ENCODE results near the gene DNAJC12.
A peak's percentile ranks its signal among the peaks of the same experiment; 100 is the strongest.
"Not testable (repeated sequence)": the region's sequence is repeated elsewhere in the genome, so short reads cannot be mapped to it uniquely, and the experiment has no call there.

The DNAJC12 gene

DNA sequence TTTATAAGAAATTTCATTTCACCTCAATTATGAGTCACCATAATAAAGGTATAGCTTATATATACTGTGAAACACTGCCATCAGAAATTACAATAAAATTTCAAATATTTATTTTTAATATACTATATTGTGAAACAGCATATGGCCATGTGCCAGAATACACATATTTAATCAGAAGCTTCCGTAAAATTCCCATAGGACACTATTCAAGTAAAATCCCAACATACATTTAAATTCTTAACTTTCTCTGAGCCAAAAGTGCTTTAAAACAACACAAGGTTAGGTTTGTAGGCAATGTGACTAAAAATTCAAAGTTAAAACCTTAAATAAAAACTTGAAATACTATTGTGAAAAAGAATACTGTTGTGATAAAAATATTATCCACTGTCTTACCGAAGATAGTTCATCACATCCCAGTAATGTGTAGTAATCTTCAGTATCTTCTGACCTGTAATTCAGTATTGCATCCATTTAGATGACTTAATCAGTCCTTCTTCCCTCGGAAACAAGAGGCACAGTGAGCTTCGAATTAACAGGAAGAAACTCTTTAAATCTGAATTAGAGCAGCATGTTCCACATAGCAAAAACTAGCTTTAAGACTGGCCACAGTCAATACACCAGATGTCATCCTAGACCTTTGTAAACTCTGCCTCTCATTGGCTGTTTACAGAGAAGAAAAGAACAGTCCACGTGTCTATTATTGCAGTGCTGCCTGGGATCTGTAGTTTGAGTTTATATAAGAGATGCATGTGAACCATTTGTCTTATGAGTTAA, at the start of gene DNAJC12:
DNAJC12 (minus strand) TSS at position 648 of the 774 bp plus-strand sequence; CDS start at position 471, 177 bp downstream.
- DNase-seq (ENCODE audit: low spot score) = peak; percentile 27
- peak; percentile 69 for FAIRE-seq

DNA sequence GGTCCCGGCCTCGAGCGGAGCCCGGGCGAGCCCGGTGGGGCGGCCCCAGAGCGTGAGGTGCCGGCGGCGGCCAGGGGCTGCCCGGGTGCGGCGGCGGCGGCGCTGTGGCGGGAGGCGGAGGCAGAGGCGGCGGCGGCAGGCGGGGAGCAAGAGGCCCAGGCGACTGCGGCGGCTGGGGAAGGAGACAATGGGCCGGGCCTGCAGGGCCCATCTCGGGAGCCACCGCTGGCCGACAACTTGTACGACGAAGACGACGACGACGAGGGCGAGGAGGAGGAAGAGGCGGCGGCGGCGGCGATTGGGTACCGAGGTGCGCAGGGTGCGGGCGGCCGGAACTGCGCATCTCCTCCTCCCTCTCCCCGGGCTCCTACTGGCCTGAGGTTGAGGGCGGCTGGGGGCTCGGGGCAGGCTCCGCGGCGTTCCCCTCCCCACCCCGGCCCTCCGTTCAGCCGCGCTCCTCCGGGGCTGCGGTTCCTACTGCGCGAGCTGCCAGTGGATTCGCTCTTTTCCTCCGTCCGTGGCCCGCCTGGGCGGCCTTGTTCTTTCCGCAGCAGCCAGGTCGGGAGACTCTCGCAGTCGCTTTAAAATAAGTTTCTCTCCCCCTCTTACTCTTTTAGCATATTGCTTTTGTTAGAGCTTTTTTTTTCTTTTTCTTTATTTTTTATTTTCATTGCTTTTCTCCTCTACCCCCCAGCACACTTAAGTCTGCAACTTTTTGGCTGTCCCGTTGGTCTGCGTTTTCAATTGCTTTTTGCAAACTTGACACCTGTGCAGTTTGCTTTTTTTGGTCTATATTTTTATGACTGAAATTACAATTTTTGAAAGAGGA, 47.1 kb upstream of the DNAJC12 start:
- DNase-seq (ENCODE audit: low spot score) (peak; percentile 71), FAIRE-seq (no peak)

DNA sequence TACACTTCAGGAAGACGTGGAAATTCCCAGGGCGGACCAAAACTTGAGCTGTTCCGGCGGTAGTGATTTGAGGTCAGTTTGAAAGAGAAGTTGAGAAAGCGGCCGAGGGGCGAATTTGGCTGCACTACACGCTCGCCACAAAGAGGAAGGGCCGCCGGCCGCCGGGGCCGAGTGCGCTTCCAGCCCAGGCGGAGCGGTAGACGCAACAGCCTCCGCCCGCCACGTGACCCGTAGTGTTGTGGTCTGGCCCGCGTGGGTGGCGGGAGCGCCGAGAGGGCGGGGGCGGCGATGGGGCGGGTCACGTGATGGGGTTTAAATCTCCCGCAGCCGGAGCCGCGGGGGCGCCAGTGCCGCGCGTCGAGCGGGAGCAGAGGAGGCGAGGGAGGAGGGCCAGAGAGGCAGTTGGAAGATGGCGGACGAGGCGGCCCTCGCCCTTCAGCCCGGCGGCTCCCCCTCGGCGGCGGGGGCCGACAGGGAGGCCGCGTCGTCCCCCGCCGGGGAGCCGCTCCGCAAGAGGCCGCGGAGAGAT, 46.4 kb upstream of the DNAJC12 start, which contains the start of gene SIRT1:
SIRT1 (plus strand) TSS at position 344 of the 529 bp plus-strand sequence; CDS start at position 410, 66 bp downstream.
- DNase-seq (ENCODE audit: low spot score) (peak; percentile 85), FAIRE-seq (no peak)

GRCh38 chr10:67883710-67884312, 45.8 kb upstream of the DNAJC12 start:
- no peak for FAIRE-seq
- DNase-seq (ENCODE audit: low spot score) = no peak

GRCh38 chr10:67878133-67878532, 40.1 kb upstream of the DNAJC12 start:
- DNase-seq (ENCODE audit: low spot score) (no peak), FAIRE-seq (no peak)

DNA sequence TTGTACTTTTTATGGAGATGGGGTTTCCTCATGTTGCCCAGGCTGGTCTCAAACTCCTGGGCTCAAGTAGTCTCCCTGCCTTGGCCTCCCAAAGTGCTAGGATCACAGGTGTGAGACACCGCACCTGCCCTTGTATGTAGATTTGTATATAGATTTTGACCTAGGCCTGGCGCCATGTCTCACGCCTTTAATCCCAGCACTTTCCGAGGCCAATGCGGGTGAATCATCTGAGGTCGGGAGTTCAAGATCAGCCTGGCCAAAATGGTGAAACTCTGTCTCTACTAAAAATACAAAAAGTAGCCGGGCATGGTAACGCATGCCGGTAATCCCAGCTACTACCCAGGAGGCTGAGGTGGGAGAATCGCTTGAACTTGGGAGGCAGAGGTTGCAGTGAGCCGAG, 39.4 kb upstream of the DNAJC12 start:
- not testable (repeated sequence) for FAIRE-seq

DNA sequence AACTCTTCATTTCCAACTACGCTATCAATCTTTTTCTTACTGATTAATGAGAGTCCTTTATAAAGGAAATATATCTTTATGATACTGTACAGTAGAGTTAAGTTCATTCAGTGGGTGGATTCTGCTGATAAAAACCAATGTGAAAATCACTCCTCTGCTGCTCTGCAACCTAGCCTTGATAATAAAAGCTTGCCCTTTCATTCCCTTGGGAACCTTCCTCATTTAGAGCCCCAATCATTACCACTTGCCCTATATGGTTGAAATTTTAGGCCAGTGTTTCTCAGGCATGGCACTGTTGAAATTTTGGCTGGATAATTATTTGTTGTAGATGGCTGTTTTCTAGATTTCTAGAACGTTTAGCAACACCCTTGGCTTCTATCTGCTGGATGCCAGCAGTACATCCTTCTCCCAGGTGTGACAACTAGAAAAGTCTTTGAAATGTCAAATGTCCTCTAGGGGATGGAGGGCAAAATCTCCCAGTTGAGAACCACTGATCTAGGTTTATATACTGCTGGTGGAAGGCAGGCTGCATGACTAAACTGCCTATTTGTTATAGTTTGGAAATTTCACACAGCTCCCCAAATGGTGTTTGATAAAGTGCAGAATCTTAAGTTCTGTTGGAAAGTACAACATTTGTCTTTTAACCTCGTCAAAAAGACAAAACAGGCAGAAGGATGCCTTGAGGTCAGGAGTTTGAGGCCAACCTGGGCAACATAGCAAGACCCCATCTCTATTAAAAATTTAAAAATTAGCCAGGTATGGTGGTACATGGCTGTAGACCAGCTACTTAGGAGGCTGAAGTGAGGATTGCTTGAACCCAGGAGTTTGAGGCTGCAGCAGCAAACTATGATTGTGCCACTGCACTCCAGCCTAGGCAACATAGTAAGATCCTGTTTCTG, 37.6 kb upstream of the DNAJC12 start:
- no peak for DNase-seq (ENCODE audit: low spot score)
- FAIRE-seq = no peak

More for the DNA sequence above, 39.4 kb upstream of the DNAJC12 start:
- DNase-seq (ENCODE audit: low spot score) = not testable (repeated sequence)

DNA sequence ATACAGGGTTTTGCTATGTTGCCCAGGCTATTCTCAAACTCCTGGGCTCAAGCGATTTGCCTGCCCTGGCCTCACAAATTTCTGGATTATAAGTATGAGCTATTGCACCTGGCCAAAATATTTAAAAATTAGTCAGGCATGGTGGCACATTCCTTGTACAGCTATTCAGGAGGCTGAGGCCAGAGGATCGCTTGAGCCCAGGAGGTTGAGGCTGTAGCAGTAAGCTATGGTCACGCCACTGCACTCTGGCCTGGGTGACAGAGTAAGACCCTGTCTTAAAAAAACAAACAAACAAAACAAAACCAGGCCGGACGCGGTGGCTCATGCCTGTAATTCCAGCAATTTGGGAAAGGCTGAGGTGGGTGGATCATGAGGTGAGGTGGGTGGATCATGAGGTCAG, 32.0 kb upstream of the DNAJC12 start:
- FAIRE-seq (no peak), DNase-seq (ENCODE audit: low spot score) (no peak)

DNA sequence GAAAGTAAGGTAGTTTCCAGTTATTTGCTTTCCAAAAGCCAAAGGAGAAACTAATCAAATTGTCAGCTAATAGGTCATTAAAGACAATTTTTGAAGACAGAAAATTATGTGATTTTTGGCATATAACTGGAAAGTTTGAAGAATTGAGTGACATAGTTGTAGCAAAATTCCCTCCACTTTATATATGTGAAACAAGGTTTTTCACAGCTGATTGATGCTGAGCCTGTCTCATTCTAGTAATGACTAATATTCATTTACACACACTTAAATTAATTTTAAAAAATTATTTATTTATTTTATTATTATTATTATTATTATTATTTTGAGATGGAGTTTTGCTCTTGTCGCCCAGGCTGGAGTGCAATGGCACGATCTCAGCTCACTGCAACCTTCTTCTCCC, 30.1 kb upstream of the DNAJC12 start:
- no peak for FAIRE-seq

GRCh38 chr10:67864607-67865371, 26.8 kb upstream of the DNAJC12 start:
- FAIRE-seq = no peak

More for the DNA sequence above, 30.1 kb upstream of the DNAJC12 start:
- no peak for DNase-seq (ENCODE audit: low spot score)

DNA sequence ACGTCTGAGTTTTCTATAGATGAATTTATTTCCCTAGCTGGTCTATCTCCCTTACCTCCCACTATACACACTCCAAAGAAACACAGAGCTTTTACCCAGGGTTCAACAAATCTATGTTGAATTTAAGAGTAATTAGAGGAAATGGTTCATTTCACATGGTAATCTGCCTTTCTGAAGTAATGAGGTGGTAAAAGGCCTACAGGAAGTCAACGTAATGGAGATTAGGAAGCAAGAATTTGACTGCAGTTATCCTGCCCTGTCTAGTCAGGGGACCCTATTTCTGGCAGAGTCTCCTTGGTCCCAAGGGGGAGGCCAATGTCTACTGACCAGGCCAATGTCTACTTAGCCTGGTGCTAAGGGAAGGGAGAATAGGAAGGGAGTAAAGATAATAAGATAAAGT, 25.1 kb upstream of the DNAJC12 start:
- DNase-seq (ENCODE audit: low spot score) = no peak
- FAIRE-seq = no peak

More at GRCh38 chr10:67864607-67865371, 26.8 kb upstream of the DNAJC12 start:
- DNase-seq (ENCODE audit: low spot score) = no peak

GRCh38 chr10:67861750-67862432, 23.9 kb upstream of the DNAJC12 start:
- DNase-seq (ENCODE audit: low spot score) (no peak), FAIRE-seq (no peak)

DNA sequence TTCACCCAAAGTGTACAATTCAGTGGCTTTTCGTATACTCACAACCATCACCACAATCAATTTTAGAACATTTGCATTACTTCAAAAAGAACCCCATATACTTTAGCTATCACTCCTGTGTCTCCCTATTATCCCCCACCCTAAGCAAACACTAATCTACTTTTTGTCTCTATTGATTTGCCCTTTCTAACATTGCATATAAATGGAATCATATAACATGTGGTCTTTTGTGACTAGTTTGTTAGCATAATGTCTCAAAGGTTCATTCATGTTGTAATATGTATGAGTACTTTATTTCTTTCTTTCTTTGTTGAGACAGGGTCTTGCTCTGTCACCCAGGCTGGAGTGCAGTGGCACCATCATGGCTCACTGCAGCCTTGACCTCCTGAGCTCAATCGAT, 21.0 kb upstream of the DNAJC12 start:
- FAIRE-seq (no peak), DNase-seq (ENCODE audit: low spot score) (no peak)

DNA sequence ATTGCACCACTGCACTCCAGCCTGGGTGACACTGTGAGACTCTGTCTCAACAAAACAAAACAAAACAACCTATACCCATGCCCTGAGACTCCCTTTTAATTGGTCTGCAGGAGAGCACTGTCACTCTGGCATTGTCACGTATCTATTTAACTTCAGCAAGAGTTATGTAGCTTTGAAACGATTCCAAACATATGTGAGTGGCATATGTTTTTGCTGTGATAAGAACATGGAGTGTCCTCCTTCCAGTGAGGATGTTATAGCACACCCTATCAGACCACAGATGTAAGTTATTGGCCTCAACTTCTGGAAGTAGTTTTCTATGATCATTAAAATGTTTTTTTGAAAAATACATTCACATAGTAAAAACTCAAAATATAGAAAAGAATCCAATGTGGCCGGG, 15.5 kb upstream of the DNAJC12 start:
- no peak for DNase-seq (ENCODE audit: low spot score)
- no peak for FAIRE-seq

DNA sequence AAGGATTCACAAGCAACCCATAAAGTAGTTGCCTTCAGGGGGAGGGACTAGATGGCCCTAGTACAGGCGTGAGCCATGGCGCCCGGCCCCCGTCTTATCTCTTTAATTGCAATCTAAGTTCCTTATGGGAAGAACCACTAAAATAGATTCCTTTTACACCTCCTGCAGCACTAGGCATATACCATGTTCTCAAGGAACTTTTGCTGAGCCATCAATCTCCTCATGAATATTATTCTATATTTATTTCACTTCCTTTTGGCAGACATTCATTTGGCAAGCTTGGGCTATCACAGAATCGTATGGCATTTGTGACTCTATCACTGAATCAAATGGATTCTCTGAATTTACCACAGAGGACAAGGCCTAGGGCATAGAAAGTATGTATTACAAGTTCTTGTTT, 14.8 kb upstream of the DNAJC12 start:
- DNase-seq (ENCODE audit: low spot score) (no peak), FAIRE-seq (no peak)

DNA sequence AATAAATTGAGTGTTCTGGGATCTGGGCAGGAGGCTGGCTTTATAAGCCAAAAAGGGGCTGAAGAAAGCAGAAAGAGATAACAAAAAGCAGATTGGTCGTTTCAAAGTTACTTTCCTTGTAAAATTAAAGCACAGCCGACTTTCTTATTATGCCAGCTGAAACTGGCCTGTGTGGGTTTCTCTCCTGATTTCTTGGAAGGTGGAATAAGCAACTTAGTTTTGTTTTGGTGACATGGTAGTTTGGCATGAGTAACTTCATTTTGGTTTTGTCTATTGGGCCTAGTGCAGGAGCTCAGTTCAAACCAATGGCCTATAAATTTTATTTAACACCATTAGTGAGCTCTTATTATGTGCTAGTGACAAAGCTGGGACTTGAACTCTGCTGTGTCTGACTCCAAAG, 13.2 kb upstream of the DNAJC12 start:
- DNase-seq (ENCODE audit: low spot score) (no peak), FAIRE-seq (no peak)

- DNase-seq (ENCODE audit: low spot score) (peak; percentile 91), FAIRE-seq (peak; percentile 59)
Observed at GRCh38 chr10:67849331-67850011, 11.5 kb upstream of the DNAJC12 start.

DNA sequence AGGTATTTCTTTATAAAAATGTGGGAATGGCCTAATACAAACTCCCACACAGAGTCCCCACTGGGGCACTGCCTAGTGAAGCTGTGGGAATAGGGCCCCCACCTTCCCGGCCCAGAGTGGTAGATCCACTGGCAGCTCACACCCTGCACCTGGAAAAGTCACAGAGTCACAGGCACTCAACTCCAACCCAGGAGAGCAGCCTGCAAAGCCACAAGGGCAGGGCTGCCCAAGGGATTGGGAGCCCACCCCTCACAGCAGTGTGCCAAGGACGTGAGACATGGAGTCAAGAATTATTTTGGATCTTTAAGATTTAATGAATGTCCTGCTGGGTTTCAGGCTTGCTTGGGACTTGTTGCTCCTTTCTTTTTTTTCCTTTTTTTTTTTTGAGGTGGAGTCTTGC, 5.3 kb upstream of the DNAJC12 start:
- DNase-seq (ENCODE audit: low spot score) (no peak), FAIRE-seq (no peak)

DNA sequence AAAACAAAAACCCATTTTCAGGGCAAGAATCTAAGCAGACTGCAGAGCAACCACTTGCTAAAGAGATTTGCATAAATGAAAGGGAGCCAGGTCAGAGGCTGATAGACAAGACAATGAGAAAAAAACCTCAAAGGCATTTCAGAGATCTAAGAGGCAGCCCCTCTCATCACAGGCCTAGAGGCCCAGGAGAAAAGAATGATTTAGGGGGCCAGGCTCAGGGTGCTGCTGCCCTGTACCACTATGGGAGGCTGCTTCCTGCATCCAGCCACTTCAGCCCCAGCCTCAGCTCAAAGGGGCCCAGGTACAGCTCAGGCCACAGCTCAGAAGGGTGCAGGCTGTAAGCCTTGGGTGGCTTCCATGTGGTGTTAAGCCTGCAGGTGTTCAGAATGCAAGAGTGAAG, 3.7 kb upstream of the DNAJC12 start:
- DNase-seq (ENCODE audit: low spot score) (no peak), FAIRE-seq (no peak)

Measured in RCC 7860 (cell line).